ENCODE data around the gene CACNB1. TPM values are rescaled to one million over a fixed set of nuclear protein-coding genes. Genes with fewer than 3 reads are reported as not detected.
A peak's percentile ranks its signal among the peaks of the same experiment; 100 is the strongest.

The CACNB1 gene
- total RNA-seq, 1 experiment from 2014 or later: 4.3 TPM

DNA sequence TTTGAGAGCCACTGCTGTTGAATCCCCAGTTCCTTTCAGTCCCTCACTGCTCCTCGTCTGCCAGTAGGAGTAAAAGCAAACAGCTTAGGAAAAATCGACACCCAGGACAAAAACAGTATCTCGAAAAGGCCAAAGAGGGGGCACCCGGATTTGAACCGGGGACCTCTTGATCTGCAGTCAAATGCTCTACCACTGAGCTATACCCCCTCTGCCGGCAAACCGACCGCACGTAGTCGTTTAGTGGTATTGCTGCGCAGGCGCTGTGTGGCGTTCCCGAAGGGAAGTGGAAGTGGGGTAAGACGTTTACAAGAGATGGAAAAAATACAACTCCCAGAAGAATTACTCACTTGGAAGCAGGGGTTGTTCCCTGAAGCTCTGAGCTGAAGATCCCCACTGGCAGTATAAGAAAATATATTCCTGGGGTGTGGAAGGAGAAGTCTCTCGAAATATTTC lies 43.8 kb downstream of the CACNB1 start:
- ATAC-seq (peak; percentile 46), DNase-seq (peak; percentile 87)
- Histone ChIP-seq H3K27ac (ENCODE audit: low read length) (0 out of 2 replicates have a peak overlapping the region, but pooled peaks have one; percentile 16), H4K20me1 (ENCODE audit: low read length) (no peaks in the 10 kb centered on the region), H3K4me2 (ENCODE audit: low read length) (peak overlapping the region; percentile 97), H3K4me3 (ENCODE audit: low read length) (peak overlapping the region; percentile 90), H3K9ac (ENCODE audit: low read length) (peak overlapping the region; percentile 65), H3K27me3 (ENCODE audit: low read length) (peaks cover 6% of the 10 kb centered on the region; the same call in 1 of the 2 replicates), H3K79me2 (ENCODE audit: low read length) (no peaks in the 10 kb centered on the region), H3K4me1 (ENCODE audit: insufficient read depth, low read length) (peaks cover 7% of the 10 kb centered on the region), H3K9me2 (replicated peaks; ENCODE audit: low read length) (no peaks in the 10 kb centered on the region), H3K9me3 (ENCODE audit: low read length) (no peaks in the 10 kb centered on the region), H2AFZ (ENCODE audit: low read length) (peak overlapping the region; percentile 97), H3K36me3 (ENCODE audit: low read depth, low read length) (no peaks in the 10 kb centered on the region), H3F3A (ENCODE audit: low read length, unreplicated experiment) (no peaks in the 10 kb centered on the region)
- ChIA-PET POLR2A (ENCODE audit: unreplicated experiment) (interaction anchor here (0.6 to 0.9 kb wide), 3 partner anchors 156 to 282 kb away, joined by 4 to 13 read pairs (median 8); no protein-coding TSS in a partner anchor), CTCF (interaction anchor here (0.5 to 2.9 kb wide), 3 partner anchors 169 to 172 kb away, joined by 3 to 56 read pairs (median 3); no protein-coding TSS in a partner anchor)
- intact Hi-C loops (cut with micrococcal nuclease): loop anchor here (1.0 kb wide), 2 partner anchors 84 to 170 kb away; no protein-coding TSS in a partner anchor
- no peak for TF ChIP-seq EZH2 (IDR thresholded peaks at IDR 0.05; ENCODE audit: low read length, unreplicated experiment)
- TF ChIP-seq, protein P1, sequence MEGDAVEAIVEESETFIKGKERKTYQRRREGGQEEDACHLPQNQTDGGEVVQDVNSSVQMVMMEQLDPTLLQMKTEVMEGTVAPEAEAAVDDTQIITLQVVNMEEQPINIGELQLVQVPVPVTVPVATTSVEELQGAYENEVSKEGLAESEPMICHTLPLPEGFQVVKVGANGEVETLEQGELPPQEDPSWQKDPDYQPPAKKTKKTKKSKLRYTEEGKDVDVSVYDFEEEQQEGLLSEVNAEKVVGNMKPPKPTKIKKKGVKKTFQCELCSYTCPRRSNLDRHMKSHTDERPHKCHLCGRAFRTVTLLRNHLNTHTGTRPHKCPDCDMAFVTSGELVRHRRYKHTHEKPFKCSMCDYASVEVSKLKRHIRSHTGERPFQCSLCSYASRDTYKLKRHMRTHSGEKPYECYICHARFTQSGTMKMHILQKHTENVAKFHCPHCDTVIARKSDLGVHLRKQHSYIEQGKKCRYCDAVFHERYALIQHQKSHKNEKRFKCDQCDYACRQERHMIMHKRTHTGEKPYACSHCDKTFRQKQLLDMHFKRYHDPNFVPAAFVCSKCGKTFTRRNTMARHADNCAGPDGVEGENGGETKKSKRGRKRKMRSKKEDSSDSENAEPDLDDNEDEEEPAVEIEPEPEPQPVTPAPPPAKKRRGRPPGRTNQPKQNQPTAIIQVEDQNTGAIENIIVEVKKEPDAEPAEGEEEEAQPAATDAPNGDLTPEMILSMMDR (conservative IDR thresholded peaks at IDR 0.05; ENCODE audit: low read depth, low read length): no peak
- no peak for TF ChIP-seq EZH2phosphoT487 (IDR thresholded peaks at IDR 0.05; ENCODE audit: borderline replicate concordance, low read length)
- BruUV-seq (replicated peaks): no TSS peak

DNA sequence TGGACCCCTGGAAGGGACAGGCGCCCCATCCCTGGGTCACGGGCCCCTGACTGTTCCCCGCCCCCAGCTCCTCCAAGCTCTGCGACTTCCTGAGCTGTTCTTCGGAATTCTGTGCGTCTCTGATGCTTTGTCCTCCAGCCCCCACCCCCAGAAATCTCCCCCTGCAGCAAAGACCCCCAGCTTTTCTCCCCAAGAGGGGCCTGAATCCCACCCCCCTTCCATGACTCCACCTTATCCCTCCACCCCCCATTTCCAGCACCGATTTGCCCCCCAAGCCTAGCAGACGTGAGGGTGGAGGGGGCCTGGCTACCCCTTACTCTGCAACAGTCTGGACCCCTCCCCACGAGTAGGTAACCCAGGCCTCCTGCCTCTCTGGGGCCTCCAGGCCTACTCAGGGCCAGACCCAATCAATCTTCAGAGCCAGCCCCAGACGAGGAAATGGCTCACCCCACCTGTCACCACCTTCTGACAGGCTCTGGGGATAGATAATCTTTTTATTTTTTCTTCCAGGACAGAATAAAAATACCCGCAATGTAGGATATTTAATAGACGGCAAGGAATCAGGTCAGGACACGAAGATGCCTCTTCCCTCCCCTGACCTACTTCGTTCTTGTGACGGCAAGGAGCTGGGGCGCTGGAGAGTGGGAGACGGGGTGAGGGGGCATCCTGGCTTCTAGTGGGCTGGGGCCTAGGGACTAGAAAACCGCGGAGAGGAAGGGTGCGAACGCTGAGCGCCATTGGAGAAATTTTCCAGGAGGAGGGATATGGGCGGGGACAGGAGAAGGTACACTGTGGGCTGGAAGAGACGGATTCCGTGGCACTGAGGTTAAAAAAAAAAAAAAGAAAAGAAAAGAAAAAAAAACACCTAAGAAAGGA lies 45.3 kb downstream of the CACNB1 start:
- H3K27ac ChIP-seq (ENCODE audit: low read length): no peak overlapping the region
- no peaks in the 10 kb centered on the region for H3K9me2 ChIP-seq (replicated peaks; ENCODE audit: low read length)
- intact Hi-C loops (cut with micrococcal nuclease): no loop called here
- TF ChIP-seq EZH2 (IDR thresholded peaks at IDR 0.05; ENCODE audit: low read length, unreplicated experiment): no peak
- TF ChIP-seq EZH2phosphoT487 (IDR thresholded peaks at IDR 0.05; ENCODE audit: borderline replicate concordance, low read length): no peak
- TF ChIP-seq, protein P1 (conservative IDR thresholded peaks at IDR 0.05; ENCODE audit: low read depth, low read length): no peak
- H3F3A ChIP-seq (ENCODE audit: low read length, unreplicated experiment): no peaks in the 10 kb centered on the region
- no peak for DNase-seq
- H3K4me1 ChIP-seq (ENCODE audit: insufficient read depth, low read length): peaks cover 7% of the 10 kb centered on the region
- no peaks in the 10 kb centered on the region for H3K36me3 ChIP-seq (ENCODE audit: low read depth, low read length)
- no TSS peak for BruUV-seq (replicated peaks)
- no peak overlapping the region; the same call in 1 of the 2 replicates for H3K9ac ChIP-seq (ENCODE audit: low read length)
- H3K27me3 ChIP-seq (ENCODE audit: low read length): peaks cover 6% of the 10 kb centered on the region; the same call in 1 of the 2 replicates
- peak overlapping the region; percentile 97 for H3K4me2 ChIP-seq (ENCODE audit: low read length)
- H3K4me3 ChIP-seq (ENCODE audit: low read length): peak overlapping the region; percentile 90
- ChIA-PET POLR2A (ENCODE audit: unreplicated experiment) (interaction anchor here (0.9 to 1.0 kb wide), 2 partner anchors 169 to 281 kb away, joined by 3 to 13 read pairs; no protein-coding TSS in a partner anchor), CTCF (interaction anchor here (0.7 to 2.9 kb wide), 2 partner anchors 169 to 281 kb away, joined by 3 to 56 read pairs; no protein-coding TSS in a partner anchor)
- no peaks in the 10 kb centered on the region for H4K20me1 ChIP-seq (ENCODE audit: low read length)
- no peaks in the 10 kb centered on the region for H3K79me2 ChIP-seq (ENCODE audit: low read length)
- H2AFZ ChIP-seq (ENCODE audit: low read length): peak overlapping the region; percentile 95
- ATAC-seq: peak; percentile 2; the same call in 1 of the 2 replicates
- no peaks in the 10 kb centered on the region for H3K9me3 ChIP-seq (ENCODE audit: low read length)

All from PC-3 (cell line).